Lower leg skin (tissue), 4 donors: ENCODE data around the gene TSPEAR. TPM values are rescaled to one million over a fixed set of nuclear protein-coding genes. Genes with fewer than 3 reads are reported as not detected.
A peak's percentile ranks its signal among the peaks of the same experiment; 100 is the strongest.
"Not testable (repeated sequence)": the region's sequence is repeated elsewhere in the genome, so short reads cannot be mapped to it uniquely, and the experiment has no call there.

Experiments
- DNase-seq, 2 donors: peaks; one replicate each; pipeline ENCODE4 v3.0.0-alpha.2; 2019; ENCODE audit warnings: low spot score in 2 of 2
- H3K4me3 ChIP-seq: fragments of 200-600 bp; sonication (generic); 2 replicates; pipeline ENCODE4 v1.5.1; 2017; ENCODE audit warnings: mild to moderate bottlenecking, low read depth; ENCODE audit not compliant: poor library complexity, severe bottlenecking
- CTCF ChIP-seq, 3 donors: fragments of 450-650 bp; IDR thresholded peaks; one replicate each; pipeline ENCODE4 v1.5.1; 2016; ENCODE audit warnings: antibody characterized with exemption in 3 of 3, mild to moderate bottlenecking in 3 of 3, moderate library complexity in 2 of 3
- POLR2A ChIP-seq, 2 donors: fragments of 450-650 bp; IDR thresholded peaks; one replicate each; pipeline ENCODE4 v1.6.1; 2016 to 2017; ENCODE audit warnings: antibody characterized with exemption in 2 of 2, mild to moderate bottlenecking in 1 of 2, moderate library complexity in 1 of 2
- WGBS, 2 donors: methylation state at CpG; one replicate each; pipeline ENCODE4 v1.1.5; 2018; 5-methylcytosine and 5-hydroxymethylcytosine counted together
- intact Hi-C: fragments of 100-400 bp; cut with DNase I; formaldehyde crosslinking; loops from one replicate; pipeline ENCODE4 v1.15.0; 2023; ENCODE audit warnings: low total_unique reads
- total RNA-seq, 4 donors: library from RNA; depleted of rRNA; stranded (reverse); fragments of >200 nt; gene quantifications; one replicate each; pipeline ENCODE4 v1.1.0, GENCODE V29; 2016

Gene TSPEAR
- total RNA-seq, 4 donors from 2014 or later: 0.06 TPM; not detected in 3

GRCh38 chr21:44664691-44665090 lies 46.7 kb downstream of the TSPEAR start:
- intact Hi-C loops: no loop called here
- TF ChIP-seq CTCF (IDR thresholded peaks at IDR 0.05): no peak
- TF ChIP-seq POLR2A (IDR thresholded peaks at IDR 0.05): no peak
- WGBS, 2 donors: 81 to 89% methylated on average over 5 of the region's 5 CpGs
- peak in 1 of 2 donors; percentile 60 for DNase-seq
- H3K4me3 ChIP-seq: no peak overlapping the region

GRCh38 chr21:44661567-44661966 lies 49.8 kb downstream of the TSPEAR start:
- DNase-seq: peak in 1 of 2 donors; percentile 9
- H3K4me3 ChIP-seq, intact Hi-C loops: not testable (repeated sequence)
- WGBS, 2 donors: 73 to 76% methylated on average over 7 of the region's 7 CpGs

- WGBS, 2 donors: 45 to 54% methylated on average over 11 of the region's 11 CpGs
- TF ChIP-seq CTCF (IDR thresholded peaks at IDR 0.05): no peak
- intact Hi-C loops: no loop called here
- peak in 1 of 2 donors; percentile 15 for DNase-seq
- H3K4me3 ChIP-seq: no peak overlapping the region
Measured at GRCh38 chr21:44658913-44659595, 52.3 kb downstream of the TSPEAR start.

- intact Hi-C loops: no loop called here
- peak in 1 of 2 donors; percentile 42 for DNase-seq
- no peak for TF ChIP-seq POLR2A (IDR thresholded peaks at IDR 0.05)
- TF ChIP-seq CTCF (IDR thresholded peaks at IDR 0.05): no peak
- no peak overlapping the region for H3K4me3 ChIP-seq
- WGBS, 2 donors: 84 to 88% methylated on average over 5 of the region's 5 CpGs
Measured at GRCh38 chr21:44658541-44658910, 52.8 kb downstream of the TSPEAR start.

GRCh38 chr21:44657635-44658540 lies 53.5 kb downstream of the TSPEAR start, which contains the start of gene KRTAP12-3:
KRTAP12-3 (plus strand) TSS chr21:44657932; CDS start chr21:44657980, 48 bp downstream.
- no peak for TF ChIP-seq POLR2A (IDR thresholded peaks at IDR 0.05)
- peak in 1 of 2 donors; percentile 63 for DNase-seq

GRCh38 chr21:44656868-44657267 lies 54.5 kb downstream of the TSPEAR start:
- WGBS, 2 donors: 26 to 59% methylated on average over 1 of the region's 1 CpG
- DNase-seq: peak in 1 of 2 donors; percentile 59
- intact Hi-C loops: no loop called here
- TF ChIP-seq POLR2A (IDR thresholded peaks at IDR 0.05): no peak
- no peak for TF ChIP-seq CTCF (IDR thresholded peaks at IDR 0.05)
- H3K4me3 ChIP-seq: no peak overlapping the region

More at GRCh38 chr21:44657635-44658540, 53.5 kb downstream of the TSPEAR start, which contains the start of gene KRTAP12-3:
- intact Hi-C loops: no loop called here
- 75 to 77% methylated on average over 26 of the region's 26 CpGs for WGBS, 2 donors
- H3K4me3 ChIP-seq: no peak within 1 kb of the TSS
